ENCODE data around the gene TRPV2. TPM values are rescaled to one million over a fixed set of nuclear protein-coding genes. Genes with fewer than 3 reads are reported as not detected.

TRPV2 gene
- total and polyA plus RNA-seq, 9 of the 15 experiments (the other 6 are each of a cell fraction or from before 2014, with no cell fraction given): 10.0 to 97.5 (median 30.3) TPM

- TF ChIP-seq ZBTB40 (IDR thresholded peaks at IDR 0.05) (0 out of 2 replicates have a peak, but pooled peaks have one; percentile 11), ZBTB40 (CRISPR knock-in tag; IDR thresholded peaks at IDR 0.05) (no peak), POLR2A (conservative IDR thresholded peaks at IDR 0.05) (no peak), HDGF (IDR thresholded peaks at IDR 0.05) (no peak), PKNOX1 (IDR thresholded peaks at IDR 0.05) (no peak), PURB (CRISPR knock-in tag; IDR thresholded peaks at IDR 0.05; ENCODE audit: low read depth) (no peak), TCF3 (CRISPR knock-in tag; IDR thresholded peaks at IDR 0.05) (peak; percentile 83), ZFPM2 (CRISPR knock-in tag; IDR thresholded peaks at IDR 0.05) (no peak), ZNF277 (CRISPR knock-in tag; IDR thresholded peaks at IDR 0.05; ENCODE audit: borderline replicate concordance) (no peak), NFIX (CRISPR knock-in tag; IDR thresholded peaks at IDR 0.05; ENCODE audit: low read depth) (no peak), NELFE (IDR thresholded peaks at IDR 0.05; ENCODE audit: insufficient read depth, insufficient read length) (no peak), ZZZ3 (IDR thresholded peaks at IDR 0.05) (no peak), ATF2 (CRISPR knock-in tag; IDR thresholded peaks at IDR 0.05) (no peak), TCF7L2 (IDR thresholded peaks at IDR 0.05; ENCODE audit: low read depth, low read length) (no peak), ZNF436 (CRISPR knock-in tag; IDR thresholded peaks at IDR 0.05) (no peak)
Observed at GRCh38 chr17:16398270-16399267, 16.8 kb upstream of the TRPV2 start (continued).
